Stimulated activated CD4-positive, alpha-beta T cell treated with anti-CD3 and anti-CD28 coated beads, Interleukin-4, amount 100 ng/mL, for 48 hours (primary cell): Measurements from ENCODE around the gene JADE3.
"Not testable (repeated sequence)": the region's sequence is repeated elsewhere in the genome, so short reads cannot be mapped to it uniquely, and the experiment has no call there.

ENCODE experiments used
- DNase-seq, 2 donors: peaks; one replicate each; pipeline ENCODE4 v3.0.0-alpha.2; 2020; ENCODE audit warnings: low read depth in 2 of 2

Gene JADE3

DNA sequence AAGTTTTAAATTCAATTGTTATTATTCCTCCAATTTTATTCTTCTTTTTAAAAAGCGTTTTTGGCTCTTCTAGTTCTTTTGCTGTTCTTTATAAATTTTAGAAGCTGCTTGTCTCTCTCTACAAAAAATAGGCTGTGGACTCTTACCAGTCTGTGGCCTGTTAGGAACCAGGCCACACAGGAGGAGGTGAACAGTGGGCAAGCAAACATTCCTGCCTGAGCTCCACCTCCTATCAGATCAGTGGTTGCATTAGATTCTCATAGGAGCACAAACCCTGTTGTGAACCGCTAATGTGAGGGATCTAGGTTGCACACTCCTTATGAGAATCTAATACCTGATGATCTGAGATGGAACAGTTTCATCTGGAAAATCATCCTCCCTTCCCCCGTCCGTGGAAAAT lies 23.1 kb downstream of the JADE3 start:
- no peak for DNase-seq

DNA sequence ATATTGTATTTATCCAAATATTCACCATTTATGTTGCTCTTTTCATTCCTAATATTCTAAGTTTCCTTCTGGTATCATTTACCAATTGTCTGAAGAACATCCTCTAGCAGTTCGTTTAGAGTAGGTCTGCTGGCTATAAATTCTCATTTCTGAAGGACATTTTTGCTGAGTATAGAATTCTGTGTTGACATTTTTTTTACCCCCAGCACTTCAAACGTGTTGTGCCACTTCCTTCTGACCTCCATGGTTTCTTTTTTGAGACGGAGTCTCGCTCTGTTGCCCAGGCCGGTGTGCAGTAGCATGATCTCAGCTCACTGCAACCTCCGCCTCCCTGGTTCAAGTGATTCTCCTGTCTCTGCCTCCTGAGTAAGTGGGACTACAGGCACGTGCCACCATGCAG lies 26.4 kb downstream of the JADE3 start:
- no peak for DNase-seq

DNA sequence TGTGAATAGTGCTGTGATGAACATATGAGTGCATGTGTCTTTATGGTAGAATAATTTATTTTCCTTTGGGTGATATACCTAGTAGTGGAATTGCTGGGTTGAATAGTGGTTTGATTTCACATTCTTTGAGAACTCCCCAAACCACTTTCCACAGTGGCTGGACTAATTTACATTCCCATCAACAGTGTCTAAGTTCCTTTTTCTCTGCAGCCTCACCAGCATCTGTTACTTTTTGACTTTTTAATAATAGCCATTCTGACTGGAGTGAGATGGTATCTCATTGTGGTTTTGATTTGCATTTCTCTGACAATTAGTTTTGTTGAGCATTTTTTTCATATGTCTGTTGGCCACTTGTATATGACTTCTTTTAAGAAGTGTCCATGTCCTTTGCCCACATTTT lies 29.1 kb downstream of the JADE3 start:
- DNase-seq: no peak

DNA sequence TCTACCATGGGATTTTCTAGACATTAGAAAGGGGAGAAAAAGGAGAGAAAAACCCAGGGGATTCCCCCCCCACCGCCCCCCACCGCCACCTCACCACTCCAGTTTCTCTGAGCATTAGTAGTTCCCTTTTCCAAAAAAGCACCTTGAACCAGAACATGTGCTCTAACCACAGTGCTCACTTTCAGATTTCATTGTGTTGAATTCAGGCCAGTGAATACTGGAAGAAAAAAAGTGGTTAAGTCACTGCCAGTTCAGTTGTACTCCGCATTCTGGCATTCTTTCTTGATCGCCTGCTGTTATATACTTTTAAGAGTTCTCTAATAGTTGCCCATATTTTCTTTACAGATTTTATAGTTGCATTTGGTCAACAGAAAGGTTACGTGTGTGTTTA lies 40.9 kb downstream of the JADE3 start:
- DNase-seq: no peak

DNA sequence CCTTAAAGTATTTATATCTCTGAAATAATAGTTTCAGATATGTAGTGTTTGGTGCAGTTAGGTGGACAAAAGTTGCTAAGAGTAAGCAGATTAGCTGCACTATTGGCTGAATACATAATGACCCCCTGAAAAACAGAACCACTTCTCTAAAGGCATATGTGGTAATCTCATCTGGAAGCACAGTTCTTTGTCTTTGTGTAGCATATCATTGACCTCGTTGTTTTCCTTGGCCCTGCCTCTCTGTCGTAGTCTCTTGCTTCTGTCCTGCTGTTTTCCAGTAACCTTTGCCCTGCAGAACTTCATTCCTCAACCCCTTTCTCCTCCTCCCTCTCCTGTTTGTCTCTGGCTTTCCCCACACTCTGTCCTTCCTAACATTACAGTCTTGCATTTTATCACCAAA lies 41.4 kb downstream of the JADE3 start:
- no peak for DNase-seq

DNA sequence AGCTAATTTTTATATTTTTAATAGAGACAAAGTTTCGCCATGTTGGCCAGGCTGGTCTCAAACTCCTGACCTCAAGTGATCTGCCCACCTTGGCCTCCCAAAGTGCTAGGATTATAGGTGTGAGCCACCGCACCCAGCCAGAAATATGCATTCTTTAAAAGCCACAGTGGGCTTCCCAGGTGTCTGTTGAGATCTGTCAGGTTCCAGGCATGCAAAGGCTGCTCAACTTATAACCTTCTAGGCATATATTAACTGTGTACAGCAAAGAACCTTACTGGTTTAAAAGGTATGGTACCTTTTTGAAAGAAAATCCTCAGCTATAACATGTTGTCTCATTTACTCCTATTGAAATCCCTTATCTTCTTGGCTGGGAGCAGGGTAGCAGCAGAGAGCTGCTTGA lies 42.5 kb downstream of the JADE3 start:
- DNase-seq: no peak

DNA sequence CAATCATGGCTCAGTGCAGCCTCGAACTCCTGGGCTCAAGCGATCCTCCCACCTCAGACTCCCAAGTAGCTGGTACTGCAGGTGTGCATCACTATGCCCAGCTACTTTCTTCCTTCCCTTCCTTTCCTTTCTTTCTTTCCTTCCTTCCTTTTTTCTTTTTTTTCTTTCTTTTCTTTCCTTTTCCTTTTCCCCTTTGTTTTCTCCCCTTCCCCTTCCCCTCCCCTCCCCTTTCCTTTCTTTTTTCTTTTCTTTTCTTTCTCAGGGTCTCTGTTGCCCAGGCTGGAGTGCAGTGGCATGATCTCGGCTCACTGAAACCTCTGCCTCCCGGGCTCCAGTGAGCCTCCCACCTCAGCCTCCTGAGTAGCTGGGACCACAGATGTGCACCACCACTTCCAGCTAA lies 44.4 kb downstream of the JADE3 start:
- not testable (repeated sequence) for DNase-seq

DNA sequence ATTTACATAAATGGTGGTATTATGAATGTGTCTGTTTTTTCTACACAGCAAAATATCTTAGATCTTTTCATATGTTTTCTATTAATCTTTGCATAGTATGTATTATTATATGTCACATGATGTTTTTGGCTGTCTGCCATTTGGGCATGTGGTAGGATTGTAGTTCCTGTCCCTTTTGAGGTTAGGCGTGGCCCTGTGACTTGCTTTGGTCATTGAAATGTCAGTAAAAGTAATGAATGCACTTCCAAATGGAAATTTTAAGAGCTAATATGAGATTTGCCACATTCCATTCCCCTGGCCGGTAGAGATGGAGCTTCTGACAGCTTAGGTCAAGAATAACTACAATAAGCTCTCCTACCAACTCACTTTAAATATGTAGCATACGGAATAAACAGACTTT lies 45.1 kb downstream of the JADE3 start:
- DNase-seq: no peak

DNA sequence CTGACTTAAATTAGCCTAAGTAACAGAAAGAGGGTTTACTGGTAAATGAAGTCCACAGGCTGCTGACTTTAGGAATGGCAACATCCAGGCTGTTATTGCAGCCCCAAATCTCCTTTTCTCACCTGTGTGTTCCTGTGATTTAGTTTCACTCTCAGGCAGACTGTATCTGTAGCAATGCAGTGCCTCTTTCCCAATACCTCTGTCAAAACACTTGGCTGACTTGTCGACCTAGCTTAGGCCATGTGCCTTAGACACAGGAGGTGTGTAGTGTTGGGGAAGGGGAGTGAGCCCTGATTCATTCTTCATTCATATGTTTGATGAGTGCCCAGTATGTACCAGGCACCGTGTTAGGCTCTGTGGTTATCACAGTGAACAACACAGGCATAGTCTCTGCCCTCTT lies 46.9 kb downstream of the JADE3 start:
- DNase-seq: no peak

DNA sequence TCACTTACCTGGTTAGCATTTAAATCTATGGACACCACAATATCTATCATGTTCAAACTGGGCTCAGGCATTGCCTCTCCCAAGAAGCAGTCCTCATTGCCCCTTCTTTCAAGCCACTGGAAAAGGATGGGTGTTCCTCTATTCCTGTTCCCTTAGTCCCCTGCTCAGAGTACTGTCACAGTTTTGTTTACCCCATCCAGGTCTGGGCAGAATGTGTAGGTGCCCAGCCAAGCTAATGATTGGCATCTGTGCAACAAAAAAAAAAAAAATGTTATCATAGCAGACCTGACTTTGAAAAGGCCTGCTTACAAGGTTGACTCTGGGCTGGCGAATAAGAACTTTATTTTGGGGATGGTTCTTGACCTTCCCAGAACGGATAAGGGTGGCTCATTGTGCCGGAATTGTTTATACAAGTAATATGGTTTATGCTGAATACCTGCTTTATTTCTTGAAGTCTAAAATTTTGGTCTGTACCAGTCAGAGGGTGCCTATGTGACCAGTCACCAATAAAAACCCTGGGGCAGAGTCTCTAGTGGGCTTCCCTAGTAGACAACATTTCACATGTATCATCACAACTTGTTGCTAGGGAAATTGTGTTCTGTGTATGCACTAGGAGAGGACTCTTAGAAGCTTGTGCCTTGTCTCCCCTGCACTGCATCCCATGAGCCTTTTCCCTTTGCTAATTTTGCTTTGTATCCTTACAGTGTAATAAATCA lies 47.9 kb downstream of the JADE3 start:
- no peak for DNase-seq

DNA sequence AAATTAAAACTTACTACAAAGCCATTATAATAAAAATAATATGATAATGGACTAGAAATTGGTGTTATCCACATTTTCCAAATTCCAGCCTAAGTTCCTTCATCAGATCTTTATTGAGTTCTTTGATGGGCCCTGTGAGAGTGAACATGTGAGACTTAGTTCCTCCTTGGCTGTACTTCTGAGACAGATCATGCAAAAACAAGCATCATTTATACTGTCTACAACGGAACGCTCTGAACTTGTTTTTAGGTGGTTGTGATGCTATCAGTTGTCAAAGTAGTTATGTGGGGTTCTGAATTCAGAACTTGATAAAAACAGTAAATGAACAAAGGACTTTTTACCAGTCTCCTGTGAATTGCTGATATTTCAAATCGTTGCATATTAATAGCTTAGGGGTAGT lies 48.9 kb downstream of the JADE3 start:
- no peak for DNase-seq

DNA sequence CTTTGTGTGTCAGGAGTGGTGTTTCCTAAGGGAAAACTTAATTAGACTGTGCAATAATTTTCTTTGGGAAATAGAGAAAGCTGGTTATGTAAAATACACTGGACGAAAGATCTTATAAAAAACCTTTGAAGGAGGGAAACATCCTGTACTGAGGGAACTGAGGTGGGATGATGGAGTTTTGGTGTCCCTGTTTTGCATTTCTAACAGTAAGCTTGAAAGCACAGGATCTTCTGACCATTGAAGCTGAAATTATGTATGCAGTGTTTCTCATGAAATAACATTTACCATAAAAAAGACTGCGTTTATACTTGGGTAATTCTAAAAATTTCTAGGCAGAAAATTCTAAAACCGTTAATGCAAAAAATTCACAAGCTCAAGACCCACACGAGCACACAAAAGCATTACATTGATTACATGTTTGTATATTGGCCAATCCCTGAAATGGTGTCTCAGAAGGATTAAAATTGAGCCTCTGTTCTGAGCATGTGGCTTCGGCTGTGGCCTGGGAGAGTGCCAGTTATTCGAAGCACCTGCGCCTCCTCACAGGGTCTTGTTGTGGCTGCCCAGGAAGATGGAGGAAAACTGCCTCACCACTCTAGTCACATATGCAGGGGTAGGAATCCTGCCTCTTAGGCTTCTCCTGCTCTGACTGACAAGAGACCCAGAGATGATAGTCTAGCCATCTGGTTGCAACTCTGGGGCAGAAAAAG lies 49.5 kb downstream of the JADE3 start:
- no peak for DNase-seq

DNA sequence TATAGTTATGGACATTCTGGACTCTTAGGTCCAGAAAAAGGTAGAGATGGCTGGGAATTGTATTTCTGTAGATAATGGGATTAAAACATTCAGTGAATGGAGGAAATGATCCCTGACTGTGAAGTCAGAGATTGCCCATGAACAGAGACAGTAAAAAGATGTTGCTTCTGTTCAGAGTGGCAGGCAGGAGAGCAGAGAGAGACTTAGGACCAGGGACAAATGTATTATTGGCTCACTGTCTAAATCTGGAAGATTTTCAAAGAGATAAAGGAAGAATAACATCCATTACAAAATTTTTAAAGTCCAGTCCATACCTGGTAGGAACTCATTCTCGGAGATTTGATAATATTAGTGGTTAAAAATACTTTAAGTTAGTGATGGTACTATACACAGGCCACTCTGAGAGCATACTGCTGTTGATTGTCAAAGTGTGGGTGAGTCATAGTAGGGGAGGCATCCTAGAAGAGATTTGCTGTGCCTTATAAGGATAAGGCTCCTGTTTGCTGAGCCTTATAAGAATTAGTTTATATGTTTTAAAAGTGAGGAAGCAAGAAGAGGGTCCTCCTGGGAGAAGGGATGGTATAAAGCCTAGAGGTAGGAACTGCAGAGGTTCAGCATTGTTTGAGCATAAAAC lies 53.0 kb downstream of the JADE3 start:
- DNase-seq: no peak

DNA sequence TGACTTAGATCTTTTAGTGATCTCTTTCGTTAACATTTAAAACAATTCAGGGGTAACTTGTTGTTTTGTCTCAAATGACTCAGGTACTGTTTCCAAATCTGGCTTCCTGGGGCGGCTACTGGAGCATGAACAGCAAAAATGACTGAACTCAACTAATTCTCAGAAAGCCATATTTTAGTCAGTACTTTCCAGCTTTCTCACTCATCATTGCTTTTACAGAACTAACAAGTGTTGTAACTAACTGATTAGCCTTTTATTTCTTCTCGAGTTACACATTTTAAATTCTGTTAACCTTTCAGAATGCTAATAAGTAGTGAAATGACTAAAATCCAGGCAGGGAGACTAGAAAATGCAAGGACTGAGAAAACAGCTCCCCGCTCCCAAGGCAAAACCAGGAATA lies 55.3 kb downstream of the JADE3 start:
- DNase-seq: no peak

DNA sequence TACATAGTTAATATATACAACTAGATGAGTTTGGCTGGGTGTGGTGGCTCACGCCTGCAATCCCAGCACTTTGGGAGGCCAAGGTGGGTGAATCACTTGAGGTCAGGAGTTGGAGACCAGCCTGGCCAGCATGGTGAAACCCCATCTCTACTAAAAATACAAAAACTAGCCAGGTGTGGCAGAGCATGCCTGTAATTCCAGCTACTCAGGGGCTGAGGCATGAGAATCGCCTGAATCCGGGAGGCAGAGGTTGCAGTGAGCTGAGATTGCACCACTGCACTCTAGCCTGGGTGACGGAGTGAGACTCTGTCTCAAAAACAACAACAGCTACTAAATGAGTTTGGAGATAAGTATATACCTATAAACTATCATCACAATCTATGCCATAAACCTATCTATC lies 64.8 kb downstream of the JADE3 start:
- not testable (repeated sequence) for DNase-seq

DNA sequence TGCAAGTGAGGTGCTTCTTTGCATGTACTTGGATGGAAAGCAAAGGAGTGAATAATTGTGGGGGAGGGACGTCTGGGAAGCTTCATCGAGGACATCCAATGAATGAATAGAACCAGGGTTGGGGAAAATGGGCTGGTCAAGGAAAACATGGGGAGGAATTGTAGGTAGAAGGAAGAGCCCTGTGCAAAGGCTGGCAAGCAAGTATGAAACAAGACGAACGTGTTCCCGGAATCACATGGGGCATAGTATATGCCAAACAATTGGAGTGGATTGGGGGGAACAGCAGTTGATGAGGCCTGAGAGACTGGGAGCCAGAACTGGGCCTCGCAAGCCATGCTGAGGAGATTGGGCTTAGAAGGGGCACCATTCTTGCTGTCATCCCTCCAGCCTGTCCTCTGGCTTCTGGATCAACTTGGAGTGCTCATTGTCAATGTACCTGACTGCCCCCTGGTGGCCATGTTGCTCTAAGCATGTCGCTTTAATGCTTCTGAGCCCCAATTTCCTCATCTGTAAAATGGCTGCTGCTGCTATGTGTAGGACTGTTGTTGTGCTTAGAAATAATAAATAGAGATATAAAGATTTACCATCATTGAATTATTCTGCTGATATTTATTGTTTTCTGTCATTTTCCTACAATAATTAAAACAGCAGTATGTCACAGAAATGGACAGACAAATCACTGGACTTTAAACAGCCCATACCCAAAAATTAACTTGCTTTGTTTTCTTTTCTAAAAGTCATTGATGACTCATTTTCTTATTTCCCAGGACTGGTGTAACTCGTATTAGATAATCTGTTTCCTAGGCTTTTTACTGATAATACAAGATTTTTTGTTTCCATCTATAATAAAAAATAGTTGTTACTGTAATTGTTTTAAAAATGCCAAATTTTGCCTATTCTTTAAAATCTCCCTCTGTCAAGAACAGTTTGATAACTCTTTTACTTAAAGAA lies 66.4 kb downstream of the JADE3 start:
- peak; percentile 72 to 76 for DNase-seq

DNA sequence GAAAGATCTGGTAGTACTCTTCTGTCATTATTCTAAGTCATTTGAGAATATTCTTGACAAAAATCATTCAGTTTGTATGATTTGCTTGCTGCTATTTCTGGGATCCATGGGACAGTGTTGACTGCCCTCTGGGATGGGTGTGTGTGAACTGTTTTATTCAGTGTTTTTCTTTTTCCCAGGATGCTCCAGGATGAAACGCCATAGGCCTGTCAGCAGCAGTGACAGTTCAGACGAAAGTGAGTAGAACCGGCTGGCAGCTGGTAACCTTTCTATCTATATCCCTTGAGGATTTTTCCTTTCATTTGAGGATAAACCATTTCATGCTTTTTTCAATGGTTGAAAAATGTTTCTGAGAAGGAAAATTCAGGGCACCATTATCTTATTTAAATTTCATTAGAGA lies 72.5 kb downstream of the JADE3 start:
- no peak for DNase-seq

DNA sequence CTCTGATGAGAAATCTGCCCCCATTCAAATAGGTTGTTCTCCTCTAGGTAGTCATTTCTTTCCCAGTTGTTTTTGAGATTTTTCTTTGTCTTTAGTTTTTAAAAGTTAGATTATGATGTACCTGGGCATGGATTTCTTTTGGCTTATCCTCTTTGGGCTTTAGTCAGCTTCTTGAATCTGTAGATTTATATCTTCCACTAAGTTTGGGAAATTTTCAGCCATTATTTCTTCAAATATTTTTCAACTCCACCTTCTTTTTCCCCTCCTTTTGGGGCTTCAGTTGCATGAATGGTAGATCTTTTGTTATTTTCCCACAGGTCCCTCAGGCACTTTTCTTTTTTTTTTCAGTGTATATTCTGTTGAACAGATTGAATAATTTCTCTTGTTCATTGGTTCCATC lies 77.3 kb downstream of the JADE3 start:
- DNase-seq: no peak

DNA sequence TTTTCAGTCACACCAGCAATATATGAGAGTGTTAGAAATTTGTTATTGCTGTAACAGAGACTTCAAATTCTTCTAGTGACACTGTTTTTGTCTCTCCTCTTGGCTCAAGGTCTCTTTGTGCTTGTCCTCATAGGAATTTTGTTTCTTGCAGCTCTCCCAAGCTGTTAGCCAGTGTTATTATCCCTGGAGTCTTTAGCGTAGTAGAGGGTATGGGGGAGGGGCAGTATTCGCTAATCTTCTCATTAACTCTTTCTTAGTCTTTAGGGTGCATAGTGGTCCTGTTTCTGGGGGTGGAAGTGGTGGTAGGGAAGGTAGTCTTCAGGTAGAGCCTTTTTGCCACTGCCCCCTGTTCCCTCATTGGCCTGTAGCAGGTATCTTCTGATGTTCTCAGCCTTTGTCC lies 79.4 kb downstream of the JADE3 start:
- no peak for DNase-seq

DNA sequence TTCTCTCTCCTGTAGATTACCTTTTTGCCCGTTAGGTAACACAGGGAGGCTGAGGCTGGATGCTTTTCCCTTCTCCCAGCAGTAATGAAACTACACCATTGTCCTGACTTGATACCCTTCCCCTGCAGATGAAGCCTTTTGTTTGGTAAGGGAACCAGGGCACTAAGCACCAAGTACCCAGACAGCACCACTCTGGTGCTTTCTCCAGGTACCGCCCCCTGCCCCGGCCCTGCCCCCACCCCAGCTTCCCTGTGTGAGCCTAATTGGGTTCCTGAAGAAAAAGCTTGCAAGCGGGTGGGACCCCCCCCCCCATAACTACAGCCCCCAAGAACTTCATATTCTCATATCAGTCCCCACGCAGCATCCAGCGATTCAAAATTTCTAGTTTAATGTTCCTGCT lies 79.8 kb downstream of the JADE3 start:
- DNase-seq: no peak

DNA sequence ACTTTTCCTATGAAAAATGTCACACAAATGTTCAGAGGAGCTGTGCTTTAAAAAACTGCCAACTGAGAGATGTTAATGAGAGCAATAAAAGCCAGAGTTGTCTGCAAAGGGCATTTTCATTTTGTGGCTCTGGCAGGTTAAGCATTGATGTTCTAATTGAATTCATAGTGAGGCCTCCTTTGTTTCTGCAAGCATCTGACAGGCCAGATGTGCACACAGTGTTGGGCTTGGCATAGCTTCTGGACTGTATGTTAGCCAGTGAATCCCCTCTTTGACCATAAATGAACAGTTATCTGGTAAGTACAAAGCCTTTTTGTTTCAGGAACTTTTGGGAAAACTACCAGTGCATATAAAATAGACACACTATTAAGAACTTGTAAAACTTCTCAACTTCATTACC lies 81.9 kb downstream of the JADE3 start:
- DNase-seq: no peak

DNA sequence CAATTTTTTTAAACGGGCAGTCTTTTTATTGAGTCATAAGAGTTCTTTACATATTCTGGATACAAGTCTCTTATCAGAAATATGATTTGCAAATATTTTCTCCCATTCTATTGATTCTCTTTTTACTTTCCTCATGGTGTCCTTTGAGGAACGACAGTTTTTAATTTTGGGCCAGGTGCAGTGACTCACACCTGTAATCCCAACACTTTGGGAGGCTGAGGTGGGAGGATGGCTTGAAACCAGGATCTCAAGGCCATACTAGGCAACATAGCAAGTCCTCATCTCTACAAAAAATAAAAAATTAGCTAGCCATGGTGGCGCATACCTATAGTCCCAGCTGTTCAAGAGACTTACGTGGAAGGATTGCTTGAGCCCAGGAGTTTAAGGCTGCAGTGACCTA lies 99.9 kb downstream of the JADE3 start:
- DNase-seq: no peak
